NCI-H2196 (cell line): ENCODE results near the gene IMMP2L.
"Not testable (repeated sequence)": the region's sequence is repeated elsewhere in the genome, so short reads cannot be mapped to it uniquely, and the experiment has no call there.

Experiments
- DNase-seq: peaks from one replicate; lab custom pipeline; 2025; ENCODE audit not compliant: unreplicated experiment; lab: John Stamatoyannopoulos, UW

IMMP2L gene

GRCh38 chr7:111352319-111352718 is 210.0 kb downstream of the IMMP2L start:
- no peak for DNase-seq

DNA sequence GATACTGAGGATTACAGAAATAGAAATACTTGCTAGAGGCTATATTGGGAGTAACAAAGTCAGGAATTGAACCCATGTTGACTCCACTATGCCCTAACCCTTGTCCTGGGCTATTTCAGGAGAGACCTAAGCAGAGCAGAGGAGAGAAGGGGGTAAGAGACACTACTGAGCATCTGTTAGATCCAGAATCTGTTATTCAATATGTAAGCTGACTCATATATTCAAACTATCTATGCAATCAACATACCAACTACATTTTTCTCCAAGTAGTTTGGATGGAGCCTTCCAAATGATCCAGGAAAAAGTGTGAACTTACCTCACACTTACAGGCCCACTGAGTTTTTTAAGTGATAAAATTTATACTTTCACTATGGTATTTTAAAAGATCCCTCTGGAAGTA is 216.1 kb downstream of the IMMP2L start:
- DNase-seq: no peak

DNA sequence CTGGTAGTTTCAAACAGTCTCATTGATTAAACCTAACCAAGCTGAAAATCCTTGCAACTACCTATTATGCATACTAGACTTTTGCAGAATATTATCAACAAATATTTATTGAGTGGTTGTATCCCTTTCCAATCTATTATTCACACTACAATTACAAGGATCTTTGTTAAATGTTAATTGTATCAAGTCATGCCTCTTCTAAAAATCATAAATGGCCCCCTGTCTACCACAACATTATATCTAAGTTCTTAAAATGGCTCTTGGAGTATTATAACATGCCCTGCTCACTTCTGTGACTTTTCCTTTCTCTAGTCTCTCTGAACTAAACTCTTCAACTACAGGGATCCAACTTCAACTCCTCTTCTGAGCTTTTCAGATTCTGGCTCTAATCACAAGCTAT is 219.3 kb downstream of the IMMP2L start:
- no peak for DNase-seq

- DNase-seq: no peak
Measured at GRCh38 chr7:111339006-111339405, 223.3 kb downstream of the IMMP2L start.

GRCh38 chr7:111333010-111333409 is 229.3 kb downstream of the IMMP2L start:
- DNase-seq: no peak

- DNase-seq: no peak
Measured at GRCh38 chr7:111330235-111330523, 232.1 kb downstream of the IMMP2L start.

DNA sequence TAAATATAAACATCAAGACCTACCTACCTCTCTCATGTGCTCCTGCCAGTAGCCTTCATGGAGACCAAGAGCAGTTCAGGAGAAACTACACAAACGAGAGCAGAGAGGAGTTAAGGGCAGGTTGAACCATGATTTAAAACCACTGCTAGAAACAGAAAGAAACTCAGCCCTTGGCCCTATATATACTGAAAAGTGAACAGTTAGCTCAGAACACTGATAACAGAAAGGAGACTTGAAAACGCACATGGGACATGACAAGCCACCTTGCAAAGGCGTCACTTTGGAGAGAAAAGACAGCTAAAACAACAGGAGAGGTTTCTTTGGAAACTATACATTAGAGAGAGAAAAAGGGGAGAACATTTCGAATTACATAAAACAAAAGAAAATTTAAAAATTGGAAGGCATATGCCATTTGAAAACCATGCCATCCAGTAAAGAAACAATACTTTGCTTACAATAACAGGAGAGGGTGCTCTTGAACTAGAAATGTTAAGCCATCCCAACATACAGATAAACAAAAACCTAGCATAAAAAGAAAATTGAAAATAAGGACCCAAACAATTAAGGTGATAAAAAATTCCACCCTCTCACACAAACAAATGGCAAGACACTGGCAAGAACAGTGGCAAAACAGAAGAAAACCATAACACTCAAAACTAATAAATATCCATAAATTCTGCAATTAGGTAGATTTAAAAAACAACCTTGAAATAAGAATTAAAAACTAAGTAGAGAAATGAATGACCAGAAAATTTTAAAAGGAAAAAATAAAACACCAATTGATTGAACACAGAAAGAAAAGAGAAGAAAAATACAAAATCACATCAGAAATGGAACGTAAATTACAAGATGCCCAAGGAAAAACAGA is 232.7 kb downstream of the IMMP2L start:
- no peak for DNase-seq

- no peak for DNase-seq
Measured at GRCh38 chr7:111328487-111328886, 233.8 kb downstream of the IMMP2L start.

DNA sequence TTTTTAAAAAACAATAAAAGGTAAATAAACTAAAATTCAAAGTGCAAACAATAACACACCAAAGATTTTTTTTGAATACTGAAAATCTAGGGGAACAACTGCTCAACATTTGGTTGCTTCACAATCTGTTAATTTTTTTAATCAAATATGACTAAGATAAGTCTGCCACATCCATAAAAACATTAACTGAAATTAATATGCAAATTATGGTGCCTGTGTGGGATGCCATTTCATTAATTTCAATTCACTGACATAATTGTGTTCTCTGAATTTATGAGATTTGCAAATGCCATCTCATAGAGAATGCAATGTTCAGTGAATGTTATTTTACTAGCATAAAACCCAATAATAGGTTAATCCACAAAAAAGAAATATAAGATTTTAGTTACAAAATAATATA is 237.5 kb downstream of the IMMP2L start:
- DNase-seq: no peak

- no peak for DNase-seq
Measured at GRCh38 chr7:111324228-111324627, 238.1 kb downstream of the IMMP2L start.

- DNase-seq: not testable (repeated sequence)
Measured at GRCh38 chr7:111323670-111324069, 238.6 kb downstream of the IMMP2L start.

- DNase-seq: no peak
Measured at GRCh38 chr7:111320133-111320532, 242.2 kb downstream of the IMMP2L start.

DNA sequence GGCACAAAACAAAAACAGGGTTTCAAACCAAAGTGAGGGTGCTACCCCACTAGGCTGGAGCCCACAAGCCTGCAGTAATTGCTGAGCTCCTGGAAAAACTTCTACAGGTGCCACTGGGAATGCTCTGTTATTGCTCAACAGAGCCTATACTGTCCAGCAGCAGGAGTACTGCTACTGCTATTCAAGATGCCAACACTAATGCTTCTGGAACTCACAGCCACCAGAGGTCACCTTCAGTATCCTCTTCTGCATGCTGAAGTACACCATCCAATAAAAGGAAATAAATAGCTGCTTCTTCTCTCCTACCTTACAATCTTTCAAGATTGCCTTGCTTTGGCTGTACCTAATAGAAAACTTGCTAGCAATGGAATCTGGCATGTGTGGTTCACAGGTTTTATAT is 249.3 kb downstream of the IMMP2L start:
- DNase-seq: no peak

DNA sequence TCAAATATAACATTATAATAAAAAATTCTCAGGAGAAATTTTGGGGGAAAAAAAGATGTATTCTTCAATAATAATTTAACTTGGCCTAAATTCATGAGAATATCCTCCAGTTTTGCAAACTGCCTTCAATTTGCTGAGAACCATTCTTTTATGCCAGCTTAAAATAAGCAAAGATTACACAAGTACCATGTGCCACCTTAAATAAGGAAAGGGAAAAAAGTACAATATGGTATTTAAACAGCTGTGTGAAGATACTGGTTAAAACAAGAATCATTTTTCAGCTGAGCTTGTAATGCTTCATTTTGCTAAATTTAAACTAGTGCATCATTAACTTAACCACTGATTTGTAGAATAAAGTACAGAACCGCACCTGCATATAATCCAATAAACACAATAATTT is 253.6 kb downstream of the IMMP2L start:
- DNase-seq: no peak

GRCh38 chr7:111301891-111302290 is 260.4 kb downstream of the IMMP2L start:
- no peak for DNase-seq

GRCh38 chr7:111294494-111294893 is 267.8 kb downstream of the IMMP2L start:
- no peak for DNase-seq

- no peak for DNase-seq
Measured at GRCh38 chr7:111292026-111292470, 270.2 kb downstream of the IMMP2L start.

DNA sequence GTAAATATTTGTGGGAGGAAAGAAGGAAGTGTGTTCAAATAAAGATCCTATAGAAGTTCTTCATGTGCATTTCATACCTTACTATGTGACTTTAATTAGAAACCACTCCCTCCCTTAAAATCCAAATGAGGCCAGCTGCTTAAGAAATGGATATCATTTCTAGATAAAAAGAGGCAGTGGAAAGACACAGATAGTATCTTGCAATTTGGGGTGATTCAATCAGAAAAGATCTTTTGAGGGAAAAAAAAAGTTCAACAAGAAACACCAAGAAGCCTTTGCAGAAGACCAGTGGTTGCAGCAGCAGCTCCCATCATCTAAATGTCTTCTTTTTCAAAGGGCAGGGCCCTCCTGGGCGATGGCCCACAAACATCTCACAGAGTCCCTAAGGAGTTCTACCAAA is 271.3 kb downstream of the IMMP2L start:
- DNase-seq: no peak

- DNase-seq: no peak
Measured at GRCh38 chr7:111290419-111290818, 271.9 kb downstream of the IMMP2L start.

DNA sequence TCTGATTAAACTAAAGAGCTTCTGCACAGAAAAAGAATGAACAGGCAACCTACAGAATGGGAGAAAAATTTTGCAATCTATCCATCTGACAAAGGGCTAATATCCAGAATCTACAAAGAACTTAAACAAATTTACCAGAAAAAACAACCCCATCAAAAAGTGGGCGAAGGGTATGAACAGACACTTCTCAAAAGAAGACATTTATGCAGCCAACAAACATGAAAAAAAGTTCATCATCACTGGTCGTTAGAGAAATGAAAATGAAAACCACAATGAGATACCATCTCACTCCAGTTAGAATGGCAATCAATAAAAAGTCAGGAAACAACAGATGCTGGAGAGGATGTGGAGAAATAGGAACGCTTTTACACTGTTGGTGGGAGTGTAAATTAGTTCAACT is 273.9 kb downstream of the IMMP2L start:
- DNase-seq: not testable (repeated sequence)

DNA sequence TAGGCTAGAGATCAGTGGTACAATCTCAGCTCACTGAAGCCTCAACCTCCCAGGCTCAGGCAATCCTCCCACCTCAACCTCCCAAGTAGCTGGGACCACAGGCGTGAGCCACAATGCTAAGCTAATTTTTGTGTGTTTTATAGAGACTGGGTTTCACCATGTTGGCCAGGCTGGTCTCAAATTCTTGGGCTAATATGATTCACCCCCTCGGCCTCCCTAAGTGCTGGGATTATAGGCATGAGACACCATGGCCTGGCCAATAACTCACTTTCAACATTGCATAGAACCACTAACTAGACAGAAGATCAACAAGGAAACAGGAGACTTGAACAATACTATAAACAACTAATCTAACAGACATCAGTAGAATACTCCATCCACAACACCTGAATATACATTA is 279.7 kb downstream of the IMMP2L start:
- no peak for DNase-seq

DNA sequence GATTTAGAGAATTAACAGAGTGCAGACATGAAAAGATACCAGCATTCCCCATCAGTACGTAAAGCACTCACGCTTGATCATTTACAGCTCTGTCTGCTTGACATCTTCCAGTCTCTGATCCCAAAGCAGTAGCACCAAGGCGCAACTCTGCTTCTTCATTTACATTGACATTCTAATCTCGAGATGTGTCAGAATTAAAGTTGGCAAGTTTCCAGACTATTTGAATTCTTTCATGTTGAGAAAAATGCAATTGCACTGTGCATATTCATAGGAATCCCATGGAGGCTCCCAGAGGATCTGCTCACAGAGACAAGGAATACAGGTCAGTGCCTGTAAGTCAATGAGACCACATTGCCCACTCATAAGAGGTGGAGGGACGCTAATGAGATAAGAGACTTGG is 287.4 kb downstream of the IMMP2L start:
- no peak for DNase-seq

- DNase-seq: no peak
Measured at GRCh38 chr7:111272092-111272491, 290.2 kb downstream of the IMMP2L start.
